GM18508 (cell line): ENCODE data around the gene GPR108.

ENCODE experiments used
- ATAC-seq: cut with Tn5 transposase; IDR thresholded peaks from one replicate; pipeline ENCODE4 v1.9.1; 2021; ENCODE audit warnings: moderate number of reproducible peaks; ENCODE audit not compliant: insufficient read depth, unreplicated experiment

Gene GPR108

GRCh38 chr19:6723108-6723618, 14.2 kb downstream of the GPR108 start:
- no peak for ATAC-seq

GRCh38 chr19:6721773-6722172, 15.6 kb downstream of the GPR108 start:
- no peak for ATAC-seq

- no peak for ATAC-seq
Measured at GRCh38 chr19:6721138-6721474, 16.3 kb downstream of the GPR108 start.

GRCh38 chr19:6720369-6721137, 16.8 kb downstream of the GPR108 start, which contains the start of gene C3:
TSS of gene C3 (minus strand) at chr19:6720650. CDS start at chr19:6720589, 61 bp downstream.
- no peak for ATAC-seq

GRCh38 chr19:6719992-6720368, 17.4 kb downstream of the GPR108 start:
- no peak for ATAC-seq

- ATAC-seq: no peak
Measured at GRCh38 chr19:6719540-6719861, 17.9 kb downstream of the GPR108 start.

- ATAC-seq: no peak
Measured at GRCh38 chr19:6718741-6719539, 18.4 kb downstream of the GPR108 start.

- no peak for ATAC-seq
Measured at GRCh38 chr19:6718111-6718740, 19.2 kb downstream of the GPR108 start.

GRCh38 chr19:6717441-6717971, 19.9 kb downstream of the GPR108 start:
- ATAC-seq: no peak

- ATAC-seq: no peak
Measured at GRCh38 chr19:6717036-6717435, 20.3 kb downstream of the GPR108 start.

- no peak for ATAC-seq
Measured at GRCh38 chr19:6716610-6716970, 20.8 kb downstream of the GPR108 start.

- ATAC-seq: no peak
Measured at GRCh38 chr19:6714749-6715555, 22.4 kb downstream of the GPR108 start.

GRCh38 chr19:6713773-6714692, 23.3 kb downstream of the GPR108 start:
- ATAC-seq: no peak

GRCh38 chr19:6712692-6713670, 24.4 kb downstream of the GPR108 start:
- no peak for ATAC-seq

- ATAC-seq: no peak
Measured at GRCh38 chr19:6712231-6712630, 25.1 kb downstream of the GPR108 start.

GRCh38 chr19:6711605-6712004, 25.8 kb downstream of the GPR108 start:
- no peak for ATAC-seq

- no peak for ATAC-seq
Measured at GRCh38 chr19:6711078-6711361, 26.4 kb downstream of the GPR108 start.
